Measurements from ENCODE around the gene OR2B2. TPM values are rescaled to one million over a fixed set of nuclear protein-coding genes. Genes with fewer than 3 reads are reported as not detected.

OR2B2 gene
- polyA plus RNA-seq, 2 of the 4 experiments (the other 2 are of a cell fraction), result not detected

GRCh38 chr6:27861276-27861840 lies 50.8 kb downstream of the OR2B2 start:
- no peak for DNase-seq (ENCODE audit: low read depth in 1 of 2, low spot score in 1 of 2)
- Histone ChIP-seq H3K9me3 (no peaks in the 10 kb centered on the region), H3K4me2 (no peak overlapping the region), H3K4me1 (no peaks in the 10 kb centered on the region), H3K27ac (no peak overlapping the region), H3K4me3 (no peak overlapping the region)
- ChIA-PET CTCF (no interaction called here), POLR2A (interaction anchor here (1.2 kb wide), 1 partner anchor 23 kb away, joined by 3 read pairs; a partner anchor contains a TSS)
- 88% methylated on average over 2 of the region's 2 CpGs for WGBS (ENCODE audit: missing lambda C conversion rate)
- FAIRE-seq, result no peak
- TF ChIP-seq JUNB (IDR thresholded peaks at IDR 0.05), result no peak
- no peak for TF ChIP-seq REST (IDR thresholded peaks at IDR 0.05)
- no peak for TF ChIP-seq CBX8 (IDR thresholded peaks at IDR 0.05)
- TF ChIP-seq ZFP36 (IDR thresholded peaks at IDR 0.05; ENCODE audit: borderline replicate concordance, partially characterized antibody), result no peak
- no peak for TF ChIP-seq ZSCAN20 (CRISPR knock-in tag; IDR thresholded peaks at IDR 0.05)
- TF ChIP-seq, protein P1, sequence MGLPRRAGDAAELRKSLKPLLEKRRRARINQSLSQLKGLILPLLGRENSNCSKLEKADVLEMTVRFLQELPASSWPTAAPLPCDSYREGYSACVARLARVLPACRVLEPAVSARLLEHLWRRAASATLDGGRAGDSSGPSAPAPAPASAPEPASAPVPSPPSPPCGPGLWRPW (IDR thresholded peaks at IDR 0.05), result no peak
- no peak for ATAC-seq

Small RNA genes lying within 50 kb of the gene (small RNA-seq; reads per million reads assigned to genes)
- gene RNU7-26P, result 0 reads per million in 6 experiments

Other genes starting within 250 kb of the OR2B2 start
- gene OR2B6, start 44.8 kb upstream of the OR2B2 start, polyA plus RNA-seq (2011; rRNA removed), result 0.59 and 0.85 TPM in 2 replicates
- gene OR2B6, start 44.8 kb upstream of the OR2B2 start, polyA plus RNA-seq (2017; fragmentation: RNase III; extraction: RNeasy Plus Mini Kit Qiagen cat#74134 plus additional on column Dnase treatment), result 0.11 to 0.24 TPM (median 0.18 TPM) in 3 replicates
- 0.71 and 0.72 TPM in 2 replicates for gene ZNF165, start 168.2 kb upstream of the OR2B2 start, polyA plus RNA-seq (2011; rRNA removed)
- 0.62 to 0.76 TPM (median 0.63 TPM) in 3 replicates for gene ZNF165, start 168.2 kb upstream of the OR2B2 start, polyA plus RNA-seq (2017; fragmentation: RNase III; extraction: RNeasy Plus Mini Kit Qiagen cat#74134 plus additional on column Dnase treatment)
- gene ZSCAN16, start 212.2 kb upstream of the OR2B2 start, polyA plus RNA-seq (2011; rRNA removed), result 5.5 and 6.0 TPM in 2 replicates
- 5.7 to 6.1 TPM (median 5.8 TPM) in 3 replicates for gene ZSCAN16, start 212.2 kb upstream of the OR2B2 start, polyA plus RNA-seq (2017; fragmentation: RNase III; extraction: RNeasy Plus Mini Kit Qiagen cat#74134 plus additional on column Dnase treatment)
- 8.9 and 16.2 TPM in 2 replicates for gene ZKSCAN8, start 229.5 kb upstream of the OR2B2 start, polyA plus RNA-seq (2011; rRNA removed)
- 6.9 to 8.5 TPM (median 8.4 TPM) in 3 replicates for gene ZKSCAN8, start 229.5 kb upstream of the OR2B2 start, polyA plus RNA-seq (2017; fragmentation: RNase III; extraction: RNeasy Plus Mini Kit Qiagen cat#74134 plus additional on column Dnase treatment)